Stimulated activated CD4-positive, alpha-beta T cell treated with anti-CD3 and anti-CD28 coated beads, Interleukin-2, amount 100 ng/mL, for 48 hours (primary cell): Measurements from ENCODE around the gene TMEM267.
A peak's percentile ranks its signal among the peaks of the same experiment; 100 is the strongest.

Experiments
- DNase-seq, 2 donors: peaks; one replicate each; pipeline ENCODE4 v3.0.0-alpha.2; 2020

TMEM267 gene

DNA sequence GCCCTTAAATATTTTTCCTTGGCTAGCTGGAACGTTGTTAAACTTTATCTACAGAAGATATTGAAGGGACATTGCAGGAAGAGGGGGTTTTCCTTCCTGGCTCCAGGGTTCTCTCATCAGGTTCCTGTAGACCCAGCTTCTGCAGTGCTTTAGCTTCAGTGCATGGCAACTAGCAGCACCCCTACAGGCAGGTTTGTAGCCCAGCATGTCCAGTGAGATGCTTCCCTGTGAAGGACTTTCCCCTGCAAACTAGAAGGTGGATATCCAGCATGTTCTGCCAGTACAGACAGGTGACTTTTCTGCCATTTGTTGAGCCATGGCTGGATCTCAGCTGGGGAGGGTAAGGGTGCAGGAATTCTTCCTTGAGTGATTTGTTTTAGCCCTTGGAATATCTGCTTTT is 81.8 kb downstream of the TMEM267 start:
- DNase-seq: no peak

DNA sequence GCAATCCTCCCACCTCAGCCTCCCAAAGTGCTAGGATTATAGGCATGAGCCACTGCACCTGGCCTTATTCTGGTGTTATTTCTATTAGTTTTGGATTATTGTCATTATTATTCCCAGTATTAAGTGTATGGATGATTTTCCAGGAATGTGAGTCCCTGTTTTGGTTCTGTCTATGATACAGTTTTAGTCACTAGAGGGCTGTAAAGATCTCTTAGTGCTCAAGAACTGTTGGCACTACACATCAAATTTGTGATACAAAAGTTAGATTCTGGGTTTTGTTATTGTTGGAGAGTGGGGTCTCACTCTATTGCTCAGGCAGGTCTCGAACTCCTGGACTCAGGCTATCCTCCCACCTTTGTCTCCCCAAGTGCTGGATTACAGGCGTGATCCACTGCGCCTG is 83.6 kb downstream of the TMEM267 start:
- no peak for DNase-seq

DNA sequence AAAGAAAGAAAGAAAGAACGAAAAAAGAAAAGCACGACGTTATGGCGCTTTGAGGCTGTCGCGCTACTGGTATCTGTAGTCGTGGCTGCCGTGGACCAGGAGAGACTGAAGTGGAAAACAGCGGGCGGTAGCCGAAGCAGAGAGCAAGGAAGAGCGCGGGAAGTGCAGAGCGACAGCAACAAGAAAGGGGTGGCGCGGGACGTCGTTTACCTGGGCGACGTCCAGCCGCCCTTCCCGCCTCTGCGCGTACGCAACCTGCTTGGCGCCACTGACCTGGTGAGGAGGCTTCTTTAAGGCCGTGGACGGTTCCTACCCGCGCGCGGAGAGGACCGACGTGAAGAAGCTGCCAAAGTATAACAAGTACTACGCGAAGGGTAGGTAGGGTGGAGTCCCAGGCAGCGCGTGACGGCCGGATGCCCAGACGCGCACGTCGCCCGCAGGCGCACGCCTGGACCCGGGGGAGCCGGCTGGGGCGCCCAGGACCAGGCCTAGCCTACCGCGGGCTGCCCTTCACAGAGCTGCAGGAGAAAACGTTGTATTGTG is 86.8 kb downstream of the TMEM267 start:
- DNase-seq: peak; percentile 48 to 62
